NCI-H82 (cell line): ENCODE data around the gene SUSD3.
A peak's percentile ranks its signal among the peaks of the same experiment; 100 is the strongest.
"Not testable (repeated sequence)": the region's sequence is repeated elsewhere in the genome, so short reads cannot be mapped to it uniquely, and the experiment has no call there.

Experiments
- DNase-seq: peaks from one replicate; lab custom pipeline; 2025; lab: John Stamatoyannopoulos, UW

The SUSD3 gene

DNA sequence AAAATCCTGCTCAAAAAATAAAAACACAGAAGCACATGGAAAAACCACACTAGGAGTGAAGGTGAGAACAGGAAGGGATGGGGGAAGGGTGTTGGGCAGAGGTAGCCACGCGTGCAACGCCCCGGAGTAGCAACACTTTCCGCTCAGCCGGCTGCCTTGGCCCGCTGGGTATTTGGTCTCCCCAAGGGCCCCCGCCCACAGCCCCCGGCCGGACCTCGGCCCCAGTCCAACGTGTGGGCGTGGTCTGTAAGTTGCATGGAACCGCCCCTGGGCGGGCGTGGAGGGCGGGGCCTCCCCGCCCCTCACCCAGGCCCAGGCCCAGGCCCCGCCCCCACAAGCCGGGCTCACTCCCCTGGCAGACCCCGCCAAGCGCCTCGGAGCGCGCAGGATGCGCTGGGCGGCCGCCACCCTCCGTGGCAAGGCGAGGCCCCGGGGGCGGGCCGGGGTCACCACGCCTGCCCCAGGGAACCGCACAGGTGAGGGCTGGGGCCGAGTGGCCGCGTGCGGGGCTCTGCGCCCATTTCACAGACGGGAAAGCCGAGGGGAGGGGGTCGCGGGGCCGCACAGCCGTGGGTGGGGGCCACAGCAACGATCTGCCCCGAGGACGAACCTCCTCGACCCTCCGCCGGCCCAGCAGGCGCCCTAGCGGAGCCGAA lies at the start of gene SUSD3:
Gene SUSD3 (plus strand): TSS at position 347 of the 656 bp plus-strand sequence. CDS start 42 bp downstream, at position 389.
- DNase-seq = peak; percentile 61

DNA sequence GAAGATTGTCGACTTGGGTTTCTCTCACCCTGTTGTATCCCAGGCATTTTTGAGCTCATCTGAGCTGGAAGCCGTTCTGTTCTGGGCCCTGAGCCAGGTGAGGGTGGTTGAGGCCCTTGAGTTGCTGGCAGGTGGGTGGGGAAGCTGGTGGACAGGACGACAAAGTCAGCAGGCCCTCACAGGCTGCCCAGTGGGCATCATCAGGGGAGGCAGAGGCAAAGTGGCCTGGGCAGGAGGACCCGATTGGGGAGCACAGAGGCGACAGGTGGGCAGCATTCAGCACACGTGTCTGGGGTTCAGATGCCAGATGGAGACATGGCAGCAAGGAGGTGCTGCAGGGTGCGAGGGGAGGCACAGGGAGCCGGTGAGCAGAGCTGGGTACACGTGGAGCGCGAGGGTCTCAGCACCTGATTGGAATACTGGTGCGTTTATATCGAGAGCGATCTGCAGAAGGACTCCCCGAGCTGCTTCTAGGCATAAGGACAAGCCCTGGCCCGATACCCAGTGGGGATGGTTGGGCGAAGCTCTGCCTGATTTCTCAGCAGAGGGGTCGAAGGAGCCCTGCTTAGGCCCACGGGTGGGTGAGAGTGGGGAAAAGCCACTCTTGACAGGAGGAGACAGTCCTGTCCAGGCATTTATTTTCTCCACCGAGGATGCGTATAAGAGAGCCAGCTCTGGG lies 49.0 kb upstream of the SUSD3 start:
- DNase-seq = no peak

DNA sequence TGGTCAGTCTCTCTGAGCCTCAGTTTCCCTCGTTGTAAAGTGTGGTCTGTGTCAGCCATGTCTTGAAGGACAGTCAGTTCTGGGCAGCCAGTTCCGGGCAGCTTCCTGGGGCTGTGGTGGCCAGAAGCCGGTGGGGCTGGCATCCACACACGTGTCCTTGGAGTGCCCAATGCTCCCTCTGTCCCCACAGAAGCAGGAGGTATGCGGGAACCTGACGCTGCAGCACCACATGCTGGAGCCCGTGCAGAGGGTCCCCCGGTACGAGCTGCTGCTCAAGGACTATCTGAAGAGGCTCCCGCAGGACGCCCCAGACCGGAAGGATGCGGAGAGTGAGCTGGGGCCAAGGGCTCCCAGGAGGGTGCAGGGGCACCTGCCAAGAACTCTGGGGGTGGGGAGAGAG lies 48.4 kb upstream of the SUSD3 start:
- no peak for DNase-seq

DNA sequence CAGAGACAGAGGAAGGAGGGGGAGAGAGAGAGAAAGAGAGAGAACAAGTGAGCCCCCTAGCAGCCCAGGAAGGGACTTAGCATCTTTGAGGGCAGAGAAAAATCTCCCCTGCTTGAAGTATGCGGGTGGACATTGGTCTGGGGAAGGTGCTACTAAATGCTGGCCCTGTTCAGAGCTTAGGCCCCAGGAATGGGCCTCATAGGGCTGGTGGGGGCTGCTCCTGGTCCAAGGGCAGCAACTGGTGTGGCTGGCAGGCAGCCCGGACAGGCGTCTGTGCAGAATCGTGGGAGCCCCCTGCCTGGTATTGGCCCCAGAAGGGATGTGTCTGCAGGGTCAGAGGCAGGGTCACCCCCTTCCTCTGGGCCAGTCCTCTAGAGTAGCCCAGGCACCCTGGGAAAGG lies 47.8 kb upstream of the SUSD3 start:
- no peak for DNase-seq

DNA sequence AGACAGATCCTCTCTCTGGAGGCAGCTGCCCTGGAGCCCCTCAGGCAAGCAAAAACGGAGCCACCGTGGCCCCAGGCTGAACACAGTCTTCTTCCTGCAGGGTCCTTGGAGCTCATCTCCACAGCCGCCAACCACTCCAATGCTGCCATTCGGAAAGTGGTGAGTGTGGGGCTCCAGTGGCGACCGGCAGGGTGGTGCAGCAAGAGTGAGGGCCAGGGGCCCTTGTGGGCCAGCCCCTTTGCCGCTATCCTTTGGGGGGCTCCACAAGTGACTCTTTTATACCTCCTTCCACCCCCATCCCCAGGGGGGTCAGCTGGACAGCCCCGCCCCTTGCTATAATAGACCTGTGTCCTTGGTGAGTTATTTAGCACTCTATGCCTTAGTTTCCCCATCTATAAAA lies 47.4 kb upstream of the SUSD3 start:
- no peak for DNase-seq

GRCh38 chr9:93012963-93013855 lies 45.3 kb upstream of the SUSD3 start:
- no peak for DNase-seq

DNA sequence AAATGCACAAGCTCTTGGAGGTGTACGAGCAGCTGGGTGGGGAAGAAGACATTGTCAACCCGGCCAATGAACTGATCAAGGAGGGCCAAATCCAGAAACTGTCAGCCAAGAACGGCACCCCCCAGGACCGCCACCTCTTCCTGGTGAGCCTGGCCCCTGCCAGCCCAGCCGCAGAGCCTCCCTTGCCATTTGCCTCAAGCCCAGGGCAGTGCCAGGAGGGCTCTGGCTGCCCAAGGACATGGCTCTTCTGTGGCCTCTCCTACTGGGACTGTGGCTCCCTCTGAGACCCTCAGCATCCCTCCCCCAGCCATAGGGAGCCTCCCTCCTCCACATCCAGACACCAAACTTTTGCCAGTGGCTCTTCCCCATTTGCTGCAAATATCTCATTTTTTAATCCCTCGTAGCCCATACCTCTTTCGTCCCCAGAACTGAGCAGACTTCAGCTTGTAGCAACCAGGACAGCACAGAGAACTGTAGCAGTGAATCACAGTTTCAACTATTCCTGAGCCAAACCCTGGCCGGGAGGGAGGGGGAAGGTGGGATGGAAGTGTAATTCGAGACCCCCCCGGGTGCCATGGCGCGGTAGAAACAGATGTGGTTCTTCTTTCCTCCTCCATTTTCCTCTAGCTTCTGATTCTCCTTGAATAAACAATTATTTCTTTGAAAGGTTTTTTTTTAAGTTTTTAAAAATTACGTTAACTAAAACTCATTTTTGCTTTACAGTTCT lies 44.5 kb upstream of the SUSD3 start:
- DNase-seq = no peak

GRCh38 chr9:93015190-93015589 lies 43.3 kb upstream of the SUSD3 start:
- DNase-seq = not testable (repeated sequence)

- DNase-seq = no peak
These were observed 40.9 kb upstream of the SUSD3 start for GRCh38 chr9:93017621-93018020.

- DNase-seq = no peak
These were observed 38.4 kb upstream of the SUSD3 start for GRCh38 chr9:93020151-93020550.

DNA sequence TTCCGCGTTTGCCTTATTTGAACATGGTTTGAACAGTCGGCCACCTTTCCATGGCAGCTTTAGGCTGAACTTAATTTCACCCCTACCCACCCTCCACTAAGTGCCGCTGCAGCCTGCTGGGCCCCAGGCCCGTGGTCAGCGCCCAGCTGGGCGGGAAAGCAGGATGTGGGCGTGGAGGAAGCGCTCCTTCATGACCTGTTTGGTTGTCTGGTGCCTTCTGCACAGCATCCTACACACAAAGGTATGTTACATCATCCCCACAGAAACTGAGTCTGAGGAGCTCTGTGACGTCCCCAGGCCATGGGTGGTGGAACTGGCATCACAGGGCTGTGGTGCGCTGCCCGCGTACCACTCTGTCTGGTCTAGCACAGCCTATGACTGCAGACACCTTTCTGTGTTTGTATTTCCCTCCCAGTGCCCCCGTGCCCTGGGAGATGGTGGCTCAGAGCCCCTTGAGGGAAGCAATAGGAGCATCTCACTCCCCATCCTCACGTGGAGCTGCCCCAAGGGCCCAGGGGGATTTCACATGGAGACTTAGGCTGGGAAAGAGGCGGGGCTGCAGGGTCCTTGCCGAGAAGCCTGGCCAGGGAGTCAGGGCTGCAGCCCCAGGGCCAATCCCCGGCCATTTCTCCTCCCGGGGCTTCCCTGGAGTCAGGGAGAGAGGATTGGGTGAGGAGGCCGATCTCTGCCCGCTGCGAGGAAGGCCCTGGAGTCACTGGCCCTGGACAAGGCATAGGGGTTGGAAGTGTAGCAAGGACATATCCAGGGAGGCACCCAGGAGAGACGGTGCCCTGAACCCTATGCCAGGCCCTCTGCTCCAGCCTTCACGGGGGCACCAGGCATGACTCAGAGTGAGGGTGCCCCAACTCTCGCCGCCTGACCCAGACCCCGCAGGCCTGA lies 37.5 kb upstream of the SUSD3 start:
- DNase-seq = no peak

GRCh38 chr9:93022066-93022465 lies 36.4 kb upstream of the SUSD3 start:
- DNase-seq = no peak

DNA sequence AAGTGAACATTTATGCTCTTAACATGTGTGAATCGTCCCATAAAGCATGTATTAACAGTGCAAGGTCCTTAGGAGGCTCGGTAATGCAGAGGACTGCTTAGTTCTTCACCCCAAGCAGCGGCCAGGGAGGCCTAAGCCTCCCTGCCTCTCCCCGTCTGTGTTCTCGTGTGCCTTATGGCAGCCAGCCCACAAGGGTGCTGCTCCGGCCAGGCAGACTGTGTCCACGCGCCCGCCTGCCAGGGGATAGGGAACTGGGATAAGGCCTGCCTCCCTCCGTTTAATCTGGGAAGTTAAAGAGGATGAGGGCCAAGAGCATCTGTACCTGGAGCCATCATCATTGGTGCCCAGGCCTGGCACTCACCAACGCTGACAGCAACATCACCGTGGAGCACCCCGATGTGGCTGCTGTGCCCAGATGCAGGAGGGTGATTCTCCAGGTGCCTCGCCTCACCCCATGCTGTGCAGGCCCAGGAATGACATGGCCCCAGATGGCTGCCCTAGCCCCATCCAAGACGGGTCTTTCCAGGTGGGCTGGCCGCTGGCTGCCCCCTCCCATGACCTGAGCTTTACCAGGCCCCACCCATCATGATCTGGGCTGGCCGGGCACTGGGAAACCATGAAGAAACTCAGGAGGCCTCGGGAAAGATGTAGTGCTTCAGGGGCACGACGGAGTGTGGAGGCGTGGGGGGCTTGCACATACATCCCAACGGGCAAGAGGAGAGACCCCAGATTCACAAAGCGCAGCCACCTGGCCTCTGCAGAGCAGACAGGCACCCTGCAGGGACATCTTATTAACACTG lies 35.6 kb upstream of the SUSD3 start:
- no peak for DNase-seq

DNA sequence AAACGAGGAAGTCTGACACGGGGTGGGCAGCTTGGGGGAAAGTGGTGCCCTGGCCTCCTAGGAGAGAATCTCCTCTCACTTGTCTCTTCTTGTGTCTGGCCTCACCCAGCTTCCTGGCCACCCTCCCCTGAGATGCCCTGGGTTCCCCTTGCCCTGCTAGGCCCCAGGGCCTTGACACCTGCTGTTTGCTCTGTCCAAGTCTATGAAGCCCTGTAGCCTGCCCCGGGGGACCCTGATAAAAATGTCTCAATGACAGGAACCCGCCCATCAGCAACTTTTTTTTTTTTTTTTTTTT lies 35.0 kb upstream of the SUSD3 start:
- no peak for DNase-seq

DNA sequence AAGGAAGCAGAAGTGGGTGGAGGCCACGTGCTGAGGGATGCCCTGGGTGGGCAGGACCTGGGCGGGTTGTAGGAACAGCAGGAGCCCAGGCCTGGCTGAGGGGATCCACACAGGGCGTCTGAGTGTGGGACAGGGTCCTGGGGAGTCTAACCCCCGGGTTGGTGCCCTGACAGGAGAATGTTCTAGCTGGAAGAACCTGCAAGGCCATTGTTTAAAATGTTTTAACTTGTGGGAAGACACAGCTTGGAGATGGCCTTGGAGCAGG lies 33.9 kb upstream of the SUSD3 start:
- no peak for DNase-seq

DNA sequence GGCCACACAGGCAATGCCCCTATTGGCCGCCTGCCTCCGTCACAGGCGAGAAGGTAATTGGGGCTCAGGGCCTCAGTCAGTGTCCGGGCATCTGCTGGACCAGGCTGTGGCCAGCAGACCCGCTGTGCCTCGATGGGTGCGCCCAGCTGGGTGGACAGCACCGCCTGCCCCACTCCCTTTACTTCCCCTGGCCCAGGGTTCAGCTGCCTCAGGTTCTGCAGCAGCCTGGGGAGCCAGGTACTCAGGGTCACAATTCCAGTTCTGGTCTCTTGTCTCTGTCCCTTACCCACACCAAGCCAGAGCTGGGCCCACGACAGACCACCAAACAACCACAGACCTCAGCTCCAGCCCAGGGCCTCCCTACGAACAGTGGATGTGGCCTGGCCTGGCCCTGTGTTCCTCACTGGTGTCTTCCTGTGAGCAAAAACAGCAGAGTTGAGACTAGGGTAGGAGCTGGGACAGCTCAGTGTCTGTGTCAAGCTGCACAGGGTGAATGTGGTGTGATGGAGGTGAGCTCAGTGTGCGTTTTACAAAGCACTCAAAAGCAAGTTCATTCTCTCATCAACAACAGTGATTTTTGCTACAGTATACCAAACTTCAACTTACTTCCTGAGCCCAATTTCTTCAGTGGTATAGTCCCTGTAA lies 33.4 kb upstream of the SUSD3 start:
- DNase-seq = no peak

- DNase-seq = no peak
These were observed 32.8 kb upstream of the SUSD3 start for GRCh38 chr9:93025736-93026135.

- DNase-seq = no peak
These were observed 31.9 kb upstream of the SUSD3 start for GRCh38 chr9:93026640-93027039.

- DNase-seq = no peak
These were observed 30.8 kb upstream of the SUSD3 start for GRCh38 chr9:93027750-93028149.

DNA sequence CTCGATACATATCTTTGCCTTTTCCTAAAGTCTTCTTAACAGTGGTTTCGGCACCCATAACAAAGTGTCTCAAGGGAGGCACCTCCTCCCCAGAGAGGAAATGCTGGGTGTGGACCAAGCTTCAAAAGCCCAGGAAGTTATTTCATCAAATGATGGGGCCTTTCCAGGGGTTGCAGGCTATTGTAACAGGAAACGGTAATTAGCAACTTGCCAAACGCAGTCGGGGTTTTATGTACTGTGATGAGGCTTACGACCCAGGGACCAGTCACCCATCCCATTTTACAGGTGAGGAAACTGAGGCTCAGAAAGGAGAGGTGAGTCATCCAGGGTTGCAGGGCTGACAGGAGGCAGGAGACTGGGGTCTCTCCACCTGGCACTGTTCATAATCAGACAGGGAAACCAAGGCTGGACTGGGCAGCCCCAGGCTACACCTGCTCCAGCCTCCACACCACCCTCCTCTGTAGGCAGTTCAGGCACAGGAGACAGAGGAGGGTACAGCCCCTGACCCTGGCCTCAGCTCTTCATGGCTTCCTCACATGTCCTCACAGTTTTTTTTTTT lies 30.0 kb upstream of the SUSD3 start:
- DNase-seq = no peak
